H9 (cell line): ENCODE data around the gene NPHP4. TPM values are rescaled to one million over a fixed set of nuclear protein-coding genes. Genes with fewer than 3 reads are reported as not detected.

Experiments
- DNase-seq: peaks from one replicate; pipeline ENCODE4 v3.0.0-alpha.2; 2017
- H2AFZ ChIP-seq: one replicate; pipeline ENCODE4 v1.6.1; 2013; ENCODE audit warnings: mild to moderate bottlenecking, low read length, control low read depth, moderate library complexity
- H2AK5ac ChIP-seq: 2 replicates; pipeline ENCODE4 v1.6.1; 2013; ENCODE audit warnings: low read length, control low read depth, mixed read lengths; ENCODE audit not compliant: insufficient read length
- H2BK120ac ChIP-seq: one replicate; pipeline ENCODE4 v1.6.1; 2013; ENCODE audit warnings: low read depth, mild to moderate bottlenecking, low read length, control low read depth, inconsistent platforms; ENCODE audit not compliant: poor library complexity, severe bottlenecking
- H2BK12ac ChIP-seq: 2 replicates; pipeline ENCODE4 v1.6.1; 2013; ENCODE audit warnings: low read length, control low read depth, mixed read lengths, low read depth; ENCODE audit not compliant: insufficient read length
- H2BK15ac ChIP-seq: 2 replicates; pipeline ENCODE4 v1.6.1; 2013; ENCODE audit warnings: low read depth, low read length, control low read depth
- H2BK20ac ChIP-seq: one replicate; pipeline ENCODE4 v1.6.1; 2013; ENCODE audit warnings: low read depth, mild to moderate bottlenecking, low read length, control low read depth, inconsistent platforms; ENCODE audit not compliant: poor library complexity, severe bottlenecking
- H2BK5ac ChIP-seq: 2 replicates; pipeline ENCODE4 v1.6.1; 2013; ENCODE audit warnings: low read length, control low read depth, mixed read lengths; ENCODE audit not compliant: insufficient read length
- H3K14ac ChIP-seq: 2 replicates; pipeline ENCODE4 v1.6.1; 2013; ENCODE audit warnings: low read length, control low read depth; ENCODE audit not compliant: insufficient read depth
- H3K18ac ChIP-seq: 2 replicates; pipeline ENCODE4 v1.6.1; 2013; ENCODE audit warnings: low read depth, mild to moderate bottlenecking, mixed read lengths, low read length, control low read depth; ENCODE audit not compliant: insufficient read length
- H3K23ac ChIP-seq: 2 replicates; pipeline ENCODE4 v1.6.1; 2013; ENCODE audit warnings: low read length, control low read depth, mixed read lengths, low read depth; ENCODE audit not compliant: insufficient read length
- H3K23me2 ChIP-seq: 2 replicates; pipeline ENCODE4 v1.6.1; 2013; ENCODE audit warnings: low read depth, mild to moderate bottlenecking, mixed read lengths, low read length, control low read depth; ENCODE audit not compliant: insufficient read length, poor library complexity, severe bottlenecking
- H3K27ac ChIP-seq: 2 replicates; pipeline ENCODE4 v1.5.1; 2013; ENCODE audit warnings: low read length, control low read depth, mixed read lengths, low read depth; ENCODE audit not compliant: insufficient read length
- H3K27me3 ChIP-seq: 2 replicates; pipeline ENCODE4 v1.6.1; 2013; ENCODE audit warnings: low read length, control low read depth, inconsistent platforms; ENCODE audit not compliant: insufficient read depth
- H3K4ac ChIP-seq: 2 replicates; pipeline ENCODE4 v1.6.1; 2013; ENCODE audit warnings: low read depth, mild to moderate bottlenecking, control low read depth, inconsistent platforms, low read length, moderate library complexity
- H3K4me1 ChIP-seq: 2 replicates; pipeline ENCODE4 v1.6.1; 2013; ENCODE audit warnings: low read length, control low read depth, inconsistent platforms; ENCODE audit not compliant: insufficient read depth
- H3K4me2 ChIP-seq: 2 replicates; pipeline ENCODE4 v1.6.1; 2013; ENCODE audit warnings: low read length, control low read depth, mixed read lengths; ENCODE audit not compliant: insufficient read length, insufficient read depth
- H3K56ac ChIP-seq: 2 replicates; pipeline ENCODE4 v1.6.1; 2013; ENCODE audit warnings: low read depth, mild to moderate bottlenecking, mixed read lengths, low read length, control low read depth; ENCODE audit not compliant: insufficient read length
- H3K79me1 ChIP-seq: 2 replicates; pipeline ENCODE4 v1.6.1; 2013; ENCODE audit warnings: low read depth, mild to moderate bottlenecking, moderate library complexity, low read length, control low read depth, inconsistent platforms; ENCODE audit not compliant: insufficient read depth, poor library complexity, severe bottlenecking
- H3K79me2 ChIP-seq: 2 replicates; pipeline ENCODE4 v1.6.1; 2013; ENCODE audit warnings: low read length, control low read depth, inconsistent platforms; ENCODE audit not compliant: insufficient read depth
- H3K9ac ChIP-seq: 2 replicates; pipeline ENCODE4 v1.6.1; 2013; ENCODE audit warnings: low read length, control low read depth, mixed read lengths; ENCODE audit not compliant: insufficient read length; ENCODE audit errors: extremely low read depth
- H3K9me3 ChIP-seq: one replicate; pipeline ENCODE4 v1.6.1; 2013; ENCODE audit warnings: low read depth, low read length, inconsistent platforms; ENCODE audit not compliant: control insufficient read depth
- H3T11ph ChIP-seq: one replicate; pipeline ENCODE4 v1.6.1; 2013; ENCODE audit warnings: mild to moderate bottlenecking, low read length, control low read depth, inconsistent platforms
- H4K20me1 ChIP-seq: one replicate; pipeline ENCODE4 v1.6.1; 2013; ENCODE audit not compliant: control insufficient read depth, insufficient read length, insufficient read depth
- H4K5ac ChIP-seq: 2 replicates; pipeline ENCODE4 v1.6.1; 2013; ENCODE audit warnings: low read depth, mild to moderate bottlenecking, mixed read lengths, low read length, control low read depth; ENCODE audit not compliant: insufficient read length
- H4K8ac ChIP-seq: replicated peaks from 2 replicates; pipeline ENCODE4 v1.6.1; 2013; ENCODE audit warnings: low read length, control low read depth, mixed read lengths, low read depth; ENCODE audit not compliant: insufficient read length
- H4K91ac ChIP-seq: 2 replicates; pipeline ENCODE4 v1.6.1; 2013; ENCODE audit warnings: low read depth, mild to moderate bottlenecking, moderate library complexity, mixed read lengths, low read length, control low read depth; ENCODE audit not compliant: insufficient read length
- H3K27ac Mint-ChIP-seq, 3 experiments: 2 replicates in 2 of 3; 3 replicates in 1 of 3; pipeline ENCODE4 v1.8.0; 2020 to 2021; ENCODE audit warnings: mixed read lengths in 3 of 3, mild to moderate bottlenecking in 1 of 3, moderate library complexity in 1 of 3
- H3K27me3 Mint-ChIP-seq: 2 replicates; pipeline ENCODE4 v1.8.0; 2021; ENCODE audit warnings: low read depth, mild to moderate bottlenecking, moderate library complexity, mixed read lengths
- H3K36me3 Mint-ChIP-seq, 3 experiments: 2 replicates in 2 of 3; 3 replicates in 1 of 3; pipeline ENCODE4 v1.8.0; 2020 to 2021; ENCODE audit warnings: low read depth in 3 of 3, mixed read lengths in 3 of 3; ENCODE audit not compliant: insufficient read depth in 1 of 3
- H3K4me1 Mint-ChIP-seq, 2 experiments: 2 replicates each; pipeline ENCODE4 v1.8.0; 2020; ENCODE audit warnings: mixed read lengths in 2 of 2
- H3K4me3 Mint-ChIP-seq, 2 experiments: 2 replicates in 1 of 2; 3 replicates in 1 of 2; pipeline ENCODE4 v1.8.0; 2020 to 2021; ENCODE audit warnings: mild to moderate bottlenecking in 2 of 2, mixed read lengths in 2 of 2, moderate library complexity in 1 of 2
- H3K9me3 Mint-ChIP-seq, 2 experiments: 2 replicates in 1 of 2; 3 replicates in 1 of 2; pipeline ENCODE4 v1.8.0; 2020; ENCODE audit warnings: mild to moderate bottlenecking in 2 of 2, mixed read lengths in 2 of 2, moderate library complexity in 1 of 2
- WGBS: extraction: QIAGEN DNeasy Blood & Tissue Kit; methylation state at CpG from one replicate; pipeline ENCODE4 v1.1.7; 2013; ENCODE audit warnings: missing lambda C conversion rate, low lambda C conversion rate, mixed read lengths; ENCODE audit not compliant: insufficient read length; ENCODE audit errors: extremely low coverage; 5-methylcytosine and 5-hydroxymethylcytosine counted together
- total RNA-seq: library from RNA; stranded (reverse); gene quantifications from 2 replicates; pipeline ENCODE4 v1.2.1, GENCODE V29; 2021
- TF ChIP-seq, protein P1 (sequence below): fragments of 200-600 bp; sonication (generic); conservative IDR thresholded peaks from 3 replicates; pipeline ENCODE4 v1.8.0; 2021; ENCODE audit warnings: antibody characterized with exemption, mild to moderate bottlenecking

The NPHP4 gene
- total RNA-seq, 1 experiment from 2014 or later = 17.6 TPM

DNA sequence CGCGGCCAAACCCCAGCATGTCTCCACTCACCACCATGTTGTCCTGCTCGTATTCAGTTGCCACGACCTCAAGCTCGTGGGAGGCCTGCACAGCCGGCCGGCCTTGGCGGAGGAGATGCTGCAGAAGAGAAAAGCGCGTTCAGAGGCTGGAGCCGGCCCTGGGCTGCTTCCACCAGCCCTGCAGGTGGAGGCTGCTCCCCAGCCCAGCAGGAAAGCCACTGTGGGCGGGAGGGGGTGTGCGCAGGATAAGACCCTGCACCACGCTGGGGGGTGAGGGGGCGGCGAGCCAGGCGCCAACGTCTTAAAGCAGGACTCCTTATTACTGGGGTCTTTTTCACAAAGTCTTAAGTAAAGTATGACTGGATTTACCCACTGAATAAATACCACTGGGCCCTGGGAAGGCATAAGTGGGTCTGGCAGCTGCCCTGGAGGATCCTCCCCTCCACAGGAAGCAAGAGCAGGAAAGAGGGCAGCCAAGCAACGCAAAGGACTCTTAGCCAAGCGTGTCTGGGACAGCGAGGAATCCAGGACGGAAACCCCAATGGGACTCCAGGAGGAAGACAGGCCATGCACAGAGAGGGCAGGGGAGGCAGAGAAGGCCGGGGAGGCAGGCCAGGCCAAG lies 104.8 kb downstream of the NPHP4 start:
- Histone ChIP-seq H3T11ph (no peak overlapping the region), H4K20me1 (no peaks in the 10 kb centered on the region), H2AK5ac (no peak overlapping the region), H3K56ac (no peak overlapping the region), H3K9me3 (no peaks in the 10 kb centered on the region), H3K4me2 (no peak overlapping the region), H2BK12ac (no peak overlapping the region), H3K18ac (no peak overlapping the region), H4K5ac (no peak overlapping the region), H3K9ac (no peak overlapping the region), H2AFZ (no peak overlapping the region), H2BK120ac (no peak overlapping the region), H2BK5ac (no peak overlapping the region), H3K23ac (no peak overlapping the region), H3K4ac (no peak overlapping the region), H3K79me2 (no peaks in the 10 kb centered on the region), H4K8ac (no peak overlapping the region), H3K23me2 (no peaks in the 10 kb centered on the region), H2BK15ac (no peak overlapping the region), H4K91ac (no peak overlapping the region), H3K14ac (no peak overlapping the region), H2BK20ac (no peak overlapping the region), H3K27ac (no peak overlapping the region), H3K79me1 (no peaks in the 10 kb centered on the region), H3K27me3 (no peaks in the 10 kb centered on the region), H3K4me1 (no peaks in the 10 kb centered on the region)
- Mint-ChIP-seq H3K4me1 (peaks cover 14 to 15% of the 10 kb centered on the region in 2 experiments), H3K27me3 (0 out of 2 replicates have a peak, but pooled peaks cover under 1% of the 10 kb centered on the region), H3K27ac (peak overlapping the region in 1 of 3 experiments; percentile 85; a peak in 2 of 7 replicates), H3K36me3 (peaks cover 14 to 26% (median 20%) of the 10 kb centered on the region in 3 experiments; a peak in 6 of 7 replicates), H3K9me3 (peaks cover 0 to 2% of the 10 kb centered on the region in 2 experiments; a peak in 2 of 5 replicates), H3K4me3 (no peak overlapping the region)
- TF ChIP-seq, protein P1, sequence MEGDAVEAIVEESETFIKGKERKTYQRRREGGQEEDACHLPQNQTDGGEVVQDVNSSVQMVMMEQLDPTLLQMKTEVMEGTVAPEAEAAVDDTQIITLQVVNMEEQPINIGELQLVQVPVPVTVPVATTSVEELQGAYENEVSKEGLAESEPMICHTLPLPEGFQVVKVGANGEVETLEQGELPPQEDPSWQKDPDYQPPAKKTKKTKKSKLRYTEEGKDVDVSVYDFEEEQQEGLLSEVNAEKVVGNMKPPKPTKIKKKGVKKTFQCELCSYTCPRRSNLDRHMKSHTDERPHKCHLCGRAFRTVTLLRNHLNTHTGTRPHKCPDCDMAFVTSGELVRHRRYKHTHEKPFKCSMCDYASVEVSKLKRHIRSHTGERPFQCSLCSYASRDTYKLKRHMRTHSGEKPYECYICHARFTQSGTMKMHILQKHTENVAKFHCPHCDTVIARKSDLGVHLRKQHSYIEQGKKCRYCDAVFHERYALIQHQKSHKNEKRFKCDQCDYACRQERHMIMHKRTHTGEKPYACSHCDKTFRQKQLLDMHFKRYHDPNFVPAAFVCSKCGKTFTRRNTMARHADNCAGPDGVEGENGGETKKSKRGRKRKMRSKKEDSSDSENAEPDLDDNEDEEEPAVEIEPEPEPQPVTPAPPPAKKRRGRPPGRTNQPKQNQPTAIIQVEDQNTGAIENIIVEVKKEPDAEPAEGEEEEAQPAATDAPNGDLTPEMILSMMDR = no peak
- WGBS = no CpG with 5 or more reads among the region's 23 CpGs
- no peak for DNase-seq
